Heart right ventricle (tissue), 16 donors: ENCODE results near the gene WWOX. TPM values are rescaled to one million over a fixed set of nuclear protein-coding genes. Genes with fewer than 3 reads are reported as not detected.
A peak's percentile ranks its signal among the peaks of the same experiment; 100 is the strongest.

ENCODE experiments used
- ATAC-seq, 8 donors: fragments of 200-7000 bp; cut with Tn5 transposase; one replicate each; pipeline ENCODE4 v1.9.1; 2020; ENCODE audit warnings: mild to moderate bottlenecking in 8 of 8, moderate library complexity in 8 of 8, moderate number of reproducible peaks in 1 of 8
- DNase-seq, 2 donors: peaks; one replicate each; pipeline ENCODE4 v3.0.0-alpha.2; 2020
- H3K27ac ChIP-seq, 10 donors: fragments of 200-600 bp; sonication (generic) in 2 of 10; one replicate each; pipeline versions ENCODE4 v1.5.0 to v1.8.0; 2020 to 2022; ENCODE audit warnings: mild to moderate bottlenecking in 3 of 10
- H3K27me3 ChIP-seq, 7 donors: fragments of 200-600 bp; one replicate each; pipeline ENCODE4 v1.8.0; 2021 to 2022; ENCODE audit warnings: mild to moderate bottlenecking in 2 of 7
- H3K36me3 ChIP-seq, 9 donors: fragments of 200-600 bp; sonication (generic) in 1 of 9; one replicate each; pipeline versions ENCODE4 v1.5.0 to v1.8.0; 2020 to 2022; ENCODE audit warnings: mild to moderate bottlenecking in 2 of 9
- H3K4me1 ChIP-seq, 9 donors: fragments of 200-600 bp; sonication (generic) in 1 of 9; one replicate each; pipeline versions ENCODE4 v1.5.0 to v1.8.0; 2020 to 2022; ENCODE audit warnings: mild to moderate bottlenecking in 4 of 9
- H3K4me3 ChIP-seq, 10 donors: fragments of 200-600 bp; sonication (generic) in 2 of 10; one replicate each; pipeline versions ENCODE4 v1.5.0 to v1.8.0; 2020 to 2022; ENCODE audit warnings: mild to moderate bottlenecking in 7 of 10, moderate library complexity in 2 of 10
- H3K9me3 ChIP-seq, 11 donors: fragments of 200-600 bp in 10 of 11; sonication (generic) in 2 of 11; one replicate each; pipeline versions ENCODE4 v1.5.0 to v1.8.0; 2013 to 2022; ENCODE audit warnings: mild to moderate bottlenecking in 2 of 11, control low read depth in 1 of 11, moderate library complexity in 1 of 11
- WGBS, 2 donors: extraction: QIAGEN DNeasy Blood & Tissue Kit; methylation state at CpG; one replicate each; pipeline ENCODE4 v1.1.7; 2013; ENCODE audit warnings: inconsistent platforms in 1 of 2; 5-methylcytosine and 5-hydroxymethylcytosine counted together
- intact Hi-C, 10 donors: fragments of 100-400 bp; cut with DNase I; formaldehyde crosslinking; loops; one replicate each; pipeline versions ENCODE4 v1.11.1 to v1.14.2; 2022
- polyA plus RNA-seq, 2 donors: library from polyadenylated mRNA; stranded (reverse); fragments of 200-250 nt; gene quantifications; one replicate each; pipeline ENCODE4 v1.2.3, GENCODE V29; 2013
- total RNA-seq, 10 donors: library from RNA; stranded (reverse); fragmentation: NEBNext Ultra II Directional in 3 of 10; extraction: Animal tissue kit (Norgen Biotek cat#: 25700) in 3 of 10; gene quantifications; one replicate each; pipeline versions ENCODE4 v1.2.1 to v1.2.4, GENCODE V29; 2021 to 2023
- TF ChIP-seq, protein P1 (sequence below), 9 donors: fragments of 200-600 bp; sonication (generic) in 2 of 9; IDR thresholded peaks; one replicate each; pipeline versions ENCODE4 v1.5.0 to v1.8.0; 2021 to 2022; ENCODE audit warnings: antibody characterized with exemption in 9 of 9, mild to moderate bottlenecking in 5 of 9, moderate library complexity in 1 of 9
- donor health status: Arrhythmogenic right ventricular cardiomyopathy.
- donor health status: ischemic (EF 13 %, LVEDD 7.1; RV severe dilation, severe dysfunction).
- donor health status: healthy with polysubstance abuse.
- donor health status: DM: no; HTN: yes; CAD: no.
- donor health status: DM: no; HTN: no; CAD: no.
- donor health status: ischemic (EF 25% LVEDD 6.9; RV normal size, moderate dysfunction).
- donor health status: ischemic (EF 25% LVEDD 5.7; RV mildly dilated, moderate dysfunction).
- donor health status: healthy.
- donor health status: DM: yes; HTN: yes; CAD: no.
- donor health status: Ischemic cardiomyopathy.
- donor health status: ischemic (EF 35%, LVEDD 5.7; RV mildly dilated, moderate dysfunction).
- donor health status: nonischemic (EF 11% LVEDD 7.7; RV severe dilation, severe dysfunction).
- donor health status: DM: yes; HTN: yes; CAD: no.
- donor health status: PGD.
- donor health status: ischemic (EF 29% LVEDD 5.4; RV normal size, mild dysfunction).
- donor health status: nonischemic (EF 23%, LVEDD 6.1; RV moderate dilation, normal function).

The WWOX gene
- total and polyA plus RNA-seq, 12 donors, result 4.9 to 15.0 (median 9.9) TPM

DNA sequence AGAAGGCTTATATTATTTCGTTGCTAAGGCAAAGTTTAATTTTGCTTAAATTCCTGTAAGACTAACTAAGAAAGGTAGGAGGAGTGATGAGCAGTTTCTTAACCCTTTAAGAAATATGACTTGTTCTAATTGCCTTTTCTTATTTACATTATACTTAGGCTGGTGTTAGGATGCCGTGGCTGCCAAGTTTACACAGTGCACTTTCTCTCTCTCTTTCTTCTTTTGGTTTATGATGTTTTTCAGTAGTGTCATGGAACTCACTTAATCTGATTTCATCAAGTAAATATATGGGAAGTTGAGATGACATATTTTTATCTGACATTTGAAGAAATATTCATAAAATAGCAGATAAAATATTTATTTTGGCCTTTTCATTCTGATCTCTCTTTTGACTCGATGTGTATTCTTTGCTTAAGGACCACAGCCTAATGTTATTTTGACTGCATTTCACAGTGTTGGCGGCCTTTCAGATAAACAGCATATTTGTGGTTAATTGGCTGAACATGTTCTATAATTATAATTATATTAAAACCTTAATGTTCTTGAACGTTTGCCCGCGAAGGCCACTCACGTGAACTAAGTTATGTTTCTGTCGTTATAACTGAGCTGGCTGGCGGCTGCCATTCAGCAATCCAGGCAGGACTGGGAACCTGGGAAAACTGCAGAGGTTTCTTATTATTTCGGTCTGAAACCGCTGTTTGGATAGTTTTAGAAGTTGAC is 191.6 kb downstream of the WWOX start:
- Histone ChIP-seq H3K4me1 (peaks cover 0 to 8% (median 0%) of the 10 kb centered on the region in 9 donors), H3K4me3 (peak overlapping the region in 1 of 10 donors; percentile 3), H3K36me3 (no peaks in the 10 kb centered on the region), H3K27me3 (no peaks in the 10 kb centered on the region), H3K27ac (no peak overlapping the region), H3K9me3 (no peaks in the 10 kb centered on the region)
- TF ChIP-seq, protein P1, sequence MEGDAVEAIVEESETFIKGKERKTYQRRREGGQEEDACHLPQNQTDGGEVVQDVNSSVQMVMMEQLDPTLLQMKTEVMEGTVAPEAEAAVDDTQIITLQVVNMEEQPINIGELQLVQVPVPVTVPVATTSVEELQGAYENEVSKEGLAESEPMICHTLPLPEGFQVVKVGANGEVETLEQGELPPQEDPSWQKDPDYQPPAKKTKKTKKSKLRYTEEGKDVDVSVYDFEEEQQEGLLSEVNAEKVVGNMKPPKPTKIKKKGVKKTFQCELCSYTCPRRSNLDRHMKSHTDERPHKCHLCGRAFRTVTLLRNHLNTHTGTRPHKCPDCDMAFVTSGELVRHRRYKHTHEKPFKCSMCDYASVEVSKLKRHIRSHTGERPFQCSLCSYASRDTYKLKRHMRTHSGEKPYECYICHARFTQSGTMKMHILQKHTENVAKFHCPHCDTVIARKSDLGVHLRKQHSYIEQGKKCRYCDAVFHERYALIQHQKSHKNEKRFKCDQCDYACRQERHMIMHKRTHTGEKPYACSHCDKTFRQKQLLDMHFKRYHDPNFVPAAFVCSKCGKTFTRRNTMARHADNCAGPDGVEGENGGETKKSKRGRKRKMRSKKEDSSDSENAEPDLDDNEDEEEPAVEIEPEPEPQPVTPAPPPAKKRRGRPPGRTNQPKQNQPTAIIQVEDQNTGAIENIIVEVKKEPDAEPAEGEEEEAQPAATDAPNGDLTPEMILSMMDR (IDR thresholded peaks at IDR 0.05), result no peak
- DNase-seq (no peak), ATAC-seq (no peak)
- intact Hi-C loops, result no loop called here
- 81 to 85% methylated on average over 12 of the region's 12 CpGs for WGBS, 2 donors

DNA sequence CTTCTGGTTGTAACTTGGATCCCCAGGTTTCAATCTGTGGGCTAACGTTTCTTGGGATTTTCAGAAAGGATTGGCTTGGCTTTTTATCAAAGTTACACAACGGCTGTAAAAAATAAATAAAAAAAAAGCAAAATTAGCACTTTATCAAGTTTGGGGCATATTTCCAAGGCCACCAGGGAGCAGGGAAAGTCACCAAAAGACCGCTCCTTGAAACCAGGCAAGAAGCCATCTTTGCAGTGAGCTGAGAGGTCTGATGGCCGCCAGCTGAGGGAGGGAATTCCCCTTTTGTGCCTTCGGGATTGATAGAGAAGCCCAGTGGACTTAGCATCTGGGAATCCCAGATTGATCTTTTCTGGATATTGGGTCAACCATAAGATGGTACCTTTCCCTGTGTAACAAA is 192.2 kb downstream of the WWOX start:
- ATAC-seq (peak in 1 of 8 donors; percentile 61), DNase-seq (peak in 1 of 2 donors; percentile 7)
- TF ChIP-seq, protein P1 (IDR thresholded peaks at IDR 0.05), result no peak
- no peaks in the 10 kb centered on the region for H3K36me3 ChIP-seq
- 65 to 78% methylated on average over 5 of the region's 5 CpGs for WGBS, 2 donors
- intact Hi-C loops, result no loop called here
- H3K9me3 ChIP-seq, result no peaks in the 10 kb centered on the region
- H3K4me3 ChIP-seq, result peak overlapping the region in 1 of 10 donors; percentile 3
- H3K27me3 ChIP-seq, result no peaks in the 10 kb centered on the region
- H3K4me1 ChIP-seq, result peaks cover 0 to 8% (median 0%) of the 10 kb centered on the region in 9 donors
- no peak overlapping the region for H3K27ac ChIP-seq

DNA sequence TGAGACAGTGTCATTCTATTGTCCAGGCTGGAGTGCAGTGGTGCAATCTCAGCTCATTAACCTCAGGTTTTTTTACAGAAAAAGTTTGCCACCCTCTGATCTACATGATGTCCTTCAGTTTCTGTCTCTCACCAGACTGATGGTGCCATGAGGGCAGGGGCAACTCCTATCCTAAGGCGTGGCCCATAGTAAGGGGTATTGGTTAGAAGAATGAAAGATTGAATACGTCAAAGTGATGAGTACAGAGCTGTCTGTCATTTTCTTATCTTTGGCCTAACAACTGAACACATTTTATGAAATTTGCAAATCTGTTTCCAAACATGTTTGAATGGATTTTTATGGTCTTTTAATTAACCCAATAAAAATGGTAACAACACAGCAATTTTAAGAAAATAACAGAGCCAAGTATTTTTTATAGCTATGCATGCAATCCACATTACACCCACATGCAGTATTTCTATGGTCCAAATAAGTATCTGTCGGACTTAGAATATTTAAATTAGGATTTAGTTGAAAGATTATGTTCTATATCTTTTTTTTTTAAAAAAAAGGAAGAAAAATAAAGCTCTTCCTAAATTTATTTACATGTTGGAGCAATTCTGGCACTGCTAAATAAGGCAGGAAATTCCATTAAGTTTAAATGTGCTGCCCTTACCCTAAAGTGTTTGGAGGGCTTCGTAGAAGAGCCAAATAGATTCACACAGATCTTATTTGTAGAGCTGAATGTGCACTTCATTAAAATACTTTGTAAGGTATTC is 192.8 kb downstream of the WWOX start:
- DNase-seq (no peak), ATAC-seq (no peak)
- 70 to 75% methylated on average over 4 of the region's 4 CpGs for WGBS, 2 donors
- H3K27me3 ChIP-seq, result no peaks in the 10 kb centered on the region
- peaks cover 0 to 8% (median 0%) of the 10 kb centered on the region in 9 donors for H3K4me1 ChIP-seq
- no peak overlapping the region for H3K27ac ChIP-seq
- no peaks in the 10 kb centered on the region for H3K36me3 ChIP-seq
- H3K4me3 ChIP-seq, result no peak overlapping the region
- TF ChIP-seq, protein P1 (IDR thresholded peaks at IDR 0.05), result no peak
- H3K9me3 ChIP-seq, result no peaks in the 10 kb centered on the region
- intact Hi-C loops, result no loop called here

DNA sequence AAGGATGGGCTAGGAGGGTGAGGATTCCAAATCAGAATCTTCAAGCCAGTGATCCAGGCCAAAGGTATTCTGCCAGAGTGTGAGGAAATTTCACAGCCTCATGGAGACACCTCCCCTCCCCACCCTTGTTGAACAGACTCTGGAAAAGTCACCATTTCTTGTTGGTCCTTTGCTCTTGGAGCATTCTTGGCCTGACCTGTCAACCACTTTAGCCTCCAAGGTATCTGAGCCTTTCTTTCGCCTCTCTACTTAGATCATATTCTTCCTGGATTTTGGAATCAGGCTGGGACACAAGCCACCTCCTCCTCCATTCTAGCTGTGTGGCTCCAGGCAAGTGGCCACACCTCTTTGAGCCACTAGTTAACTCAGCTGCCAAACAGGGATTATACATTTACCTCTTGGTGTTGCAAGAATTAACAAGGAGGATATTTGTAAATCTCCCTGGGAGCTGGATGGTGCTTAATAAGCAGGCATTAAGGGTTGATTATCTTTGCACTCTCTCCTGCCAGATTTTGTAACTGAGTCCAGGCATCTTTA is 193.5 kb downstream of the WWOX start:
- intact Hi-C loops, result no loop called here
- ATAC-seq, result no peak

More for the DNA sequence above, 193.5 kb downstream of the WWOX start:
- no peaks in the 10 kb centered on the region for H3K36me3 ChIP-seq
- no peaks in the 10 kb centered on the region for H3K27me3 ChIP-seq
- no peak for DNase-seq
- whole genome bisulfite sequencing, 2 donors, result 85 to 91% methylated on average over 1 of the region's 1 CpG
- H3K4me1 ChIP-seq, result peaks cover 0 to 8% (median 0%) of the 10 kb centered on the region in 9 donors
- H3K4me3 ChIP-seq, result no peak overlapping the region
- no peak overlapping the region for H3K27ac ChIP-seq
- TF ChIP-seq, protein P1 (IDR thresholded peaks at IDR 0.05), result no peak
- no peaks in the 10 kb centered on the region for H3K9me3 ChIP-seq
